OCI-LY7 (cell line): Measurements from ENCODE around the gene RFC5. TPM values are rescaled to one million over a fixed set of nuclear protein-coding genes. Genes with fewer than 3 reads are reported as not detected.

Experiments used
- BruUV-seq: library from RNA; stranded (reverse); fragments of 400-500 nt; replicated peaks from 2 replicates; lab custom pipeline; 2021; lab: Mats Ljungman, UMichigan
- CTCF ChIA-PET: fragments of 300-600 bp; sonication (Branson Sonifier 250); formaldehyde crosslinking; loops from one replicate; lab custom pipeline; 2022; ENCODE audit warnings: antibody characterized with exemption; ENCODE audit not compliant: unreplicated experiment; lab: Charles Lee
- POLR2A ChIA-PET: fragments of 300-600 bp; sonication (Branson Sonifier 250); formaldehyde crosslinking; loops from one replicate; lab custom pipeline; 2022; ENCODE audit warnings: antibody characterized with exemption; lab: Charles Lee
- DNase-seq: peaks from one replicate; pipeline ENCODE4 v3.0.0-alpha.2; 2015; ENCODE audit warnings: low spot score
- H2AFZ ChIP-seq: fragments of 200-600 bp; sonication (generic), shearing (Covaris generic); 2 replicates; pipeline ENCODE4 v1.6.1; 2014; ENCODE audit warnings: mild to moderate bottlenecking, antibody characterized with exemption, low read length, moderate library complexity
- H3K27ac ChIP-seq: fragments of 200-600 bp; sonication (generic); 2 replicates; pipeline ENCODE4 v1.5.1; 2014; ENCODE audit warnings: mixed run types, low read depth, mild to moderate bottlenecking, moderate library complexity, low read length, inconsistent platforms; ENCODE audit not compliant: poor library complexity, severe bottlenecking
- H3K36me3 ChIP-seq: fragments of 200-600 bp; sonication (generic); 2 replicates; pipeline ENCODE4 v1.6.1; 2014; ENCODE audit warnings: mild to moderate bottlenecking, antibody characterized with exemption, low read length, moderate library complexity, mixed read lengths; ENCODE audit not compliant: insufficient read depth
- H3K4me1 ChIP-seq: fragments of 200-600 bp; sonication (generic); 2 replicates; pipeline ENCODE4 v1.5.1; 2014; ENCODE audit warnings: mild to moderate bottlenecking, low read length; ENCODE audit not compliant: insufficient read depth, poor library complexity, severe bottlenecking
- H3K4me2 ChIP-seq: fragments of 200-600 bp; sonication (generic); 2 replicates; pipeline ENCODE4 v1.6.1; 2014; ENCODE audit warnings: mild to moderate bottlenecking, low read length
- H3K4me3 ChIP-seq: fragments of 200-600 bp; sonication (generic); 2 replicates; pipeline ENCODE4 v1.5.1; 2014; ENCODE audit warnings: mild to moderate bottlenecking, low read depth, low read length; ENCODE audit not compliant: poor library complexity, severe bottlenecking
- H3K79me2 ChIP-seq: fragments of 200-600 bp; sonication (generic); 2 replicates; pipeline ENCODE4 v1.6.1; 2016; ENCODE audit warnings: low read depth, mild to moderate bottlenecking, low read length, moderate library complexity, mixed read lengths; ENCODE audit not compliant: insufficient read depth
- H3K9me2 ChIP-seq: fragments of 200-600 bp; sonication (generic); 2 replicates; pipeline ENCODE4 v1.6.1; 2016; ENCODE audit warnings: mild to moderate bottlenecking, low read length, mixed read lengths; ENCODE audit not compliant: insufficient read depth
- H3K9me3 ChIP-seq: fragments of 200-600 bp; sonication (generic); 2 replicates; pipeline ENCODE4 v1.6.1; 2014; ENCODE audit warnings: mild to moderate bottlenecking, mixed run types, low read length, mixed read lengths
- H4K20me1 ChIP-seq: fragments of 200-600 bp; sonication (generic); 2 replicates; pipeline ENCODE4 v1.6.1; 2014; ENCODE audit warnings: mild to moderate bottlenecking, antibody characterized with exemption, low read length, moderate library complexity, mixed read lengths; ENCODE audit not compliant: insufficient read depth
- CTCF ChIP-seq: fragments of 200-600 bp; sonication (generic); conservative IDR thresholded peaks from 2 replicates; pipeline ENCODE4 v1.5.1; 2014; ENCODE audit warnings: mild to moderate bottlenecking, antibody characterized with exemption, low read length, moderate library complexity, mixed read lengths
- EZH2phosphoT487 ChIP-seq: fragments of 200-600 bp; sonication (generic); IDR thresholded peaks from 2 replicates; pipeline ENCODE4 v1.6.1; 2018; ENCODE audit warnings: low read depth, borderline replicate concordance, mild to moderate bottlenecking, mixed run types, antibody characterized with exemption, low read length, moderate library complexity, mixed read lengths
- intact Hi-C: fragments of 100-400 bp; cut with micrococcal nuclease; formaldehyde crosslinking; loops from one replicate; pipeline ENCODE4 v1.10.0; 2022; ENCODE audit not compliant: unreplicated experiment
- total RNA-seq, 2 experiments: library from RNA; depleted of rRNA in 1 of 2; stranded (reverse); fragments of >200 nt in 1 of 2; shearing (Covaris generic) in 1 of 2; gene quantifications; 2 replicates each; pipeline ENCODE4 v1.2.3, GENCODE V29; 2014 to 2022

The RFC5 gene
- total RNA-seq, 2 experiments from 2014 or later, result 68.3 to 91.4 TPM

- Histone ChIP-seq H3K79me2 (no peaks in the 10 kb centered on the region), H3K4me1 (peaks cover 3% of the 10 kb centered on the region), H4K20me1 (no peaks in the 10 kb centered on the region), H3K9me3 (no peaks in the 10 kb centered on the region), H3K4me2 (no peak overlapping the region), H3K36me3 (no peaks in the 10 kb centered on the region), H3K4me3 (no peak overlapping the region), H3K27ac (no peak overlapping the region), H3K9me2 (no peaks in the 10 kb centered on the region), H2AFZ (no peak overlapping the region)
- ChIA-PET CTCF (no interaction called here), POLR2A (no interaction called here)
- BruUV-seq, result no TSS peak
- intact Hi-C loops, result no loop called here
- no peak for TF ChIP-seq CTCF
- no peak for TF ChIP-seq EZH2phosphoT487
- DNase-seq, result no peak
Observed at GRCh38 chr12:118011377-118011776, 5.1 kb upstream of the RFC5 start.

GRCh38 chr12:118011961-118012360 is 4.5 kb upstream of the RFC5 start:
- Histone ChIP-seq H3K4me2 (no peak overlapping the region), H3K4me3 (no peak overlapping the region), H3K79me2 (peaks cover 2% of the 10 kb centered on the region; the same call in 1 of the 2 replicates), H3K4me1 (peaks cover 3% of the 10 kb centered on the region), H3K36me3 (no peaks in the 10 kb centered on the region), H3K27ac (no peak overlapping the region), H3K9me3 (no peaks in the 10 kb centered on the region), H2AFZ (no peak overlapping the region), H4K20me1 (no peaks in the 10 kb centered on the region), H3K9me2 (no peaks in the 10 kb centered on the region)
- no TSS peak for BruUV-seq
- ChIA-PET POLR2A (interaction anchor here (0.6 to 0.7 kb wide), 2 partner anchors 52 to 902 kb away, joined by 3 to 4 read pairs; no protein-coding TSS in a partner anchor), CTCF (no interaction called here)
- no peak for DNase-seq
- TF ChIP-seq EZH2phosphoT487, result no peak
- no peak for TF ChIP-seq CTCF
- intact Hi-C loops, result no loop called here

GRCh38 chr12:118013283-118013682 is 3.2 kb upstream of the RFC5 start:
- intact Hi-C loops, result no loop called here
- ChIA-PET CTCF (no interaction called here), POLR2A (interaction anchor here (0.6 kb wide), 1 partner anchor 66 kb away, joined by 5 read pairs; no protein-coding TSS in a partner anchor)

More at GRCh38 chr12:118013283-118013682, 3.2 kb upstream of the RFC5 start:
- Histone ChIP-seq H3K4me2 (no peak overlapping the region), H2AFZ (no peak overlapping the region), H3K9me2 (no peaks in the 10 kb centered on the region), H3K79me2 (peaks cover 15% of the 10 kb centered on the region), H3K27ac (no peak overlapping the region), H3K9me3 (no peaks in the 10 kb centered on the region), H3K4me1 (peaks cover 11% of the 10 kb centered on the region), H3K36me3 (peaks cover 6% of the 10 kb centered on the region; the same call in 1 of the 2 replicates), H4K20me1 (peaks cover 10% of the 10 kb centered on the region), H3K4me3 (no peak overlapping the region)
- TF ChIP-seq CTCF (no peak), EZH2phosphoT487 (no peak)
- DNase-seq, result no peak
- BruUV-seq, result no TSS peak
